GM18511 (cell line): ENCODE measurements around the gene SIAH2.

ENCODE experiments used
- ATAC-seq: cut with Tn5 transposase; IDR thresholded peaks from one replicate; pipeline ENCODE4 v1.9.1; 2021; ENCODE audit warnings: mild to moderate bottlenecking, moderate library complexity; ENCODE audit not compliant: unreplicated experiment

The SIAH2 gene

GRCh38 chr3:150736316-150736719, 26.7 kb downstream of the SIAH2 start:
- ATAC-seq = no peak

DNA sequence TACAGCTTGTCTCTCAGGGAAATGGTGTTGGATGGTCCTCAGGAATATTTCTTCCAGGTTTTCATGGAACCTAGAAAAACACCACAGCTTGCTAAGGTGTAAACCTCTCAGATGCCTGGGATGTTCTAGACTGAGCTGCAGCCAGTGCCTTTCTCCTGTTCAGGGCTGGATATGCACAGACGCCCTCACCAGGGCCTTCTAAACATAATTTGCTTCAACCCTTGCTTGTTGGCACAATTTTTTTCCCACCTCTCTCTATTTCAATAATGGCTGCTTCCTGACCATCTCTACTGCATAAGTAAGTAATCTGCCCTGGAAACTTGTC, 28.2 kb downstream of the SIAH2 start:
- no peak for ATAC-seq

- ATAC-seq = no peak
Observed at GRCh38 chr3:150733936-150734794, 28.8 kb downstream of the SIAH2 start.

- ATAC-seq = no peak
Observed at GRCh38 chr3:150733373-150733935, 29.5 kb downstream of the SIAH2 start.

- no peak for ATAC-seq
Observed at GRCh38 chr3:150729682-150730360, 33.1 kb downstream of the SIAH2 start.

DNA sequence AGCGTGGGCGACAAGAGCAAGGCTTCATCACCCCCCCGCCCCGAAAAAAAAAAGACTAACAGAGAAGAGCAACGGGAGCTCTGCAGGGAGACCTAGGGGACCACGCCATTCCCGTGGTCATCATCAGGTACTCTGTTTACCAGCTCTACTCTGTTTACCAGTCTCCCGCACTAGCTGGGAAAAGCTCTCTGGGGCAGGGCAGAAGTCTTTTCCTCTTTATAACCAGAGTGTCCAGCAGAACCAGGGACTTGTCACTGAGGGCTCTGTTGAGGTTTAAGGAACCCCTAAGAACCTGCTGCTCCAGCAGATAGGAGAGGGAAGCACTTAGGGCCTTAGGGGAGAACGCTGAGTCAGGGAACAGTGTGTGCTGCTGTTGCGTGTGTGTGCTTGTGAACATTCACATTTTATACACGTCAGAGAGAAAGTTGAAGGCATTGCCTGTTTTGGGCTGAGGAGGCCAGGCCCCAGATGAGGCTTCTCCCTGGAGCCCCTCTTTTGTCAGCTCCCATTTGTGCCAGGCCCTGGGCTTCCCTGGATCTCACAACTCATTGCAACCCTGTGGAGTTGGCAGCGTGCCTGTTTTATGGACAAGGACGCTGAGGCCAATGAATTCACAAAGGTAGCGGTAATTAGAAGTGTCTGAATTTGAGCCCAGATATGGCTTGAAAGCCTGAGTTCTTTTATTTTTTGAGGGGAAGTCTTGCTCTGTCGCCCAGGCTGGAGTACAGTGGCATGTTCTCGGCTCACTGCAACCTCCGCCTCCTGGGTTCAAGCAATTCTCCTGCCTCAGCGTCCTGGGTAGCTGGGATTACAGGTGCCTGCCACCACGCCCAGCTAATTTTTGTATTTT, 35.1 kb downstream of the SIAH2 start:
- no peak for ATAC-seq

GRCh38 chr3:150725548-150725947, 37.4 kb downstream of the SIAH2 start:
- ATAC-seq = no peak

DNA sequence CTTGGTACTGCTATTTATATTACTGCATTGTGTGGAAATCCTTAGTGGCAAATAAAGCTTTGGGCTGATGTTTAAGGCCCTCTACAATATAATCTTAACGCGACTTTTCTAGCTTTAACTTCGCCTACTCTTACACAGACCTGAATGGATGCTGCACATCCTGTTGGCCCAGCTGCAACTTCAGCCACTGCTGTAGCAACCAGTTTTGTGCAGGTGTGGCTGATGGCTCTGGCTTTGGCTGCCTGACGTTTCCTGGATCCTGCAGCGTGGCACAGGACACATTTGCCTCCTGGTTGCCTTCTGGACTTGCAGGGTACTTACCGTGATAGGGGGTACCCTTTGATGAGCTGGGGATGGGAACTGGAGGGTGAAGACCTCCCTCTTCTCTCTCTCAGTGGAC, 39.0 kb downstream of the SIAH2 start:
- ATAC-seq = no peak

- no peak for ATAC-seq
Observed at GRCh38 chr3:150722267-150722666, 40.7 kb downstream of the SIAH2 start.

DNA sequence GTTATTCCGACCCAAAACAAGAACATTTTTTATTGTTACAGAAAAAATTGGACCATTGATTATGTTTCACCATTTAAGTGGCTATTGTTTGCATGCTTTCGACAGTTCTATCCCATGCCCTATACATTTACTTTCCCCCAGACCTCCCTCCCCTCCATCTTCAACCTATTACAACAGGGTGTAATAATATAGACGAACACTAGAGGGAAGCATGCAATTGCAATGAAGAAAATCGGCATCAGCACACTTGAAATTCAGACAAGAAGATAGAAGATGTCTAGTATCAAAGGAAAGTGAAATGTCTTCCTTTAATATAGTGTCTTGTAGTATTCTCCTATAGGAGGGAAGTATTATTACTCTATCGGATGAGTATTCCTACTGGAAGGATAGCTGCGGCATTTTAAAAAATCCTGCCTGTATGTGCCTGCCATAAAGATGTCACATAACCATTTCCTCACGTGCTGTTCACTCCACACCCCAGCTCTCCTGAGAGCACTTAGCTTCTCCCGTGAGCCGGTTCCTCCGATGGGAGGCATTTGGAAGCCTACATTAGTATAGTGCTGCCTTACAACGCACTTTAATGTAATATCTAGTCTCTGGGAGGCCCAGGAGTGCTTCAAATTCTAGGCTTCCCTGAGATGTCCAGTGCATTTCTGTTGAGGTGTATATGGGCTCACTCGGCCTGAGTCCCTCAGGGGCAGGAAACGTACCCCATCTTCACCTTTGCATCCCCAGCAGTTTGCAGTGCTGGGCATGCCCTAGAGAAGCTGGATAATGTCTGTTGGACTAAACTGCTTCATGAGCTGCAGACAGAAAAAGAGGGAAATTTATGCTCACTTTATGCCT, 41.5 kb downstream of the SIAH2 start:
- peak; percentile 80 for ATAC-seq

DNA sequence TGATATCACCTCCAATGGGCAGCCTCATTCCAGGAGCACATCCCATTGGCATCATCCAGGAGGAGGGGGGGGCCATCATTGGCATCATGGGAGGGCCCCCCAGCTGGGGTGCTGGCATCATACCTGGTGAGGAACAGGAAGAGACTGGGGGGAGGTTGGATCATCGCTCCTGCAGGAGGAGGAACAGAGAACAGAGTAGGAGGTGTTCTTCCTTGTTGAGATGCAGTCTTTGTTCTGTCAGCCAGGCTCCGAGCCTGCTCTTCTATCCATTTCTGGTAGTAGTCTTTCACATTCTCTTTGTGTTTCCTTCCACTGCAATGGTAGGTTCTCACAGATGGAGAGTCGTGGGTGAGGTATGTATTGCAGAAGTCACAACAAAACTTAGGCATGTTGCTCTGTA, 42.5 kb downstream of the SIAH2 start:
- no peak for ATAC-seq

GRCh38 chr3:150710097-150710496, 52.9 kb downstream of the SIAH2 start:
- ATAC-seq = no peak

DNA sequence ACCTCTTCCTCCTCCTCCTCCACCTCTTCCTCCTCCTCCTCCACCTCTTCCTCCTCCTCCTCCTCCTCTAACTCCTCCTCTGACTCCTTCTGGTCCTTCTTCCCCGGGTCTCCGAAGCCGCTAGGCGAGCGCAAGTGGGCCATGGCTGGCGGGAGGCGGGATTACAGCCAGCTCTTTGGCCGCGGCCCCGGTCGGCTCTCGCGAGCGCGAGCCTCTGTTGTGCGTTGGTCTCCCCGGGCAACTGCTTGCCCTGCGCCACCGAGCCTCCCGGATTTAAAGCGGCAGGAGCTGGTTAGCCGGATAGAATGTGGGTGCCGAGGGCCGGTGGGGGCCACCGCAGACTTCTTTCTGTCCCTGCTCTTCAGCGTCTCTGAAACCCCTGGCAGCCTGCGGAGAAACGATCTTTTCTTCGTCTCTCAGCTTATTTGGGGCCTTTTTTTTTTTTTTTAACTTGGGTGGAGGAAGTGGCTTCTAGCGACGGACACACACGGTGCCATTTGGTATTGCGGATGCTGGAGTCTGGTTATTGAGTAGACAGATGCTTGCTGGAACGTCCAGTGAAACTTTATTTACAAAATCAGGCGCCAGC, 59.1 kb downstream of the SIAH2 start, which contains the start of gene ERICH6:
TSS of gene ERICH6 (minus strand) at position 165 of the 589 bp plus-strand sequence. CDS start at position 143, 22 bp downstream.
- ATAC-seq = peak; percentile 98

GRCh38 chr3:150703299-150703755, 59.6 kb downstream of the SIAH2 start:
- ATAC-seq = peak; percentile 48

GRCh38 chr3:150699068-150699639, 63.8 kb downstream of the SIAH2 start:
- no peak for ATAC-seq

DNA sequence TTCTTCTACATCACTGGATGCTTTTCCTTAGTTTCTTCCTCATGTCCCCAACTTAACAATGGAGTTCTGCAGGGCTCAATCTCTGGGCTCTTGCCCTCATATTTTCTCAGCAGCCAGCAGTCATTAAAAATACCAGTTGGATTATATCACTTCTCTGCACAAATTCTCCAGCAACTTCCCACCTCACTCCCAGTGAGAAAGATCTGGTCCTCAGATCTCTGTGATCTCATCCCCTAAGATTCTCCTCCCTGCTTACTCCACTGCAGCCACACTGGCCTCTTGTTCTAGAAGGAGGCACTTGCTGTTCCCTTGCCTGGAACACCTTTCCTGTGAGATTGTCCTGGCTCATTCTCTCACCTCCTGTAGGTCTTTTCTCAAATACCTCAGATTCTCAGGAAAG, 65.3 kb downstream of the SIAH2 start:
- no peak for ATAC-seq

DNA sequence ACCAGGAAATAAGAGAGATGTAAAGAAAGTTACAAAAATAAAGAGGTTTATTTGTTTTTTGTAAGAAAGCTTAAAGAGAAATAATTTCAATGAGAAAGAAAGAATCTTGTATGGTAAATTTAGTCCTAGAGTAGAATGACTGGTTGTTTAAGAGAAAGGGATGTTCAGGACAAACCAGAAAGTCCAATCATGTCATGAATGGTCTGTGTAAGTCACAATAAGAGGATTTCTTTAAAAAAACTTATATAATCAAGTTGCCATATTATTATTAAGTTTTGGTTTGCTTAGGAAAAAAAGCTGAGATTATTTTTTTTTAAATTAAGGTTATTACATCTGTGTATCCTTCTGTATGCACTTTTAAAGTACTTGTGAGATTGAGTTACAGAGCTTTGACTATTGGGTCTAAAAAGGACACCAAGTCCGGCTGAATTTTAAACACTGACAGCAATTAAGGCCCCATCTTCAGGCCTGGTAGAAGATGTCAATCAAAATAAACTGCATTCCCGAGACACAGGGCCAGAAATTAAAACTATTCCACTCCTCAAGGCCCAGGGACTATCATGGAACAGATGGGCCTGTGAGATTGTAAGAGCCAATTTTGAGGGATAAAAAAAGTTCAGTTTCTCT, 71.4 kb downstream of the SIAH2 start:
- ATAC-seq = no peak
